ENCODE data around the gene RNU6-1.

The RNU6-1 gene

DNA sequence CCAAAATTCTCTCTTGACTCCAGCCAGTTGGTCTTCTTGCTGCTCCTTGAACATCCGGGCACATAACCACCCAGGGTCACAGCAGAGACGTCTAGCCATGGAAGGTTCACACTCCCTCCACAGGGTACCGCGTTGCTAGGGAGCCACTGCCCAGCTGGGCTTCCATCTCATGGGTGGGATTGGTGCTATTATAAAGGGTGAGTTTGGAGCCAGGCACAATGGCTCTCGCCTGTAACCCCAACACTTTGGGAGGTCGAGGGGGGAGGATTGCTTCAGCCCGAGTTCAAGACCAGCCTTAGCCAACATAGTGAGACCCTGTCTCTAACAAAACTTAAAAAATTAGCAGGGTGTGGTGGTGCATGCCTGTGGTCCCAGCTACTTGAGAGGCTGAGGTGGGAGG is 32.0 kb downstream of the RNU6-1 start:
- in situ Hi-C loops (cut with HindIII; ENCODE audit: low pct_ligation_motif_present, low pct_unique_long_range_greater_than_20kb, low sequenced_read_pairs): no loop called here
- no peak for DNase-seq

DNA sequence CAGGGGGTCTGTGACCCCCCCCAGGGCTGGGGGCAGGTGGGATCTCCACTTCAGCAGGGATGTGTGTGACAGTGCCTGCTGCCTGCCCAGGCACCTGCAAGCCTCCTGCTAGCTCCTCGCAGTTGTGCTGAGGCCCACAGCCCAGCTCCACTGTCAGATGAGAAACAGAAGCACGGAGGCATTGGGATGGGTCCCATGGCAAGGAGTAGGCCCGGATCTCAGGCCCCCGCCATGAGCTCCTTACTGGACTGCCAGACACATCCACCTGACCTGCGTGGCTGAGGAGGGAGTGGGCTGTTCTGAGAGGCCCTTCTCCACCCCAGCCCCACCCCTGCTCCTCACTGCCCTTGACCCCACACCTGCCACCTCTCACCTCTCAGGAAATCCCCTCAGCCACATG is 32.7 kb downstream of the RNU6-1 start:
- in situ Hi-C loops (cut with HindIII; ENCODE audit: low pct_ligation_motif_present, low pct_unique_long_range_greater_than_20kb, low sequenced_read_pairs): no loop called here
- DNase-seq: no peak

DNA sequence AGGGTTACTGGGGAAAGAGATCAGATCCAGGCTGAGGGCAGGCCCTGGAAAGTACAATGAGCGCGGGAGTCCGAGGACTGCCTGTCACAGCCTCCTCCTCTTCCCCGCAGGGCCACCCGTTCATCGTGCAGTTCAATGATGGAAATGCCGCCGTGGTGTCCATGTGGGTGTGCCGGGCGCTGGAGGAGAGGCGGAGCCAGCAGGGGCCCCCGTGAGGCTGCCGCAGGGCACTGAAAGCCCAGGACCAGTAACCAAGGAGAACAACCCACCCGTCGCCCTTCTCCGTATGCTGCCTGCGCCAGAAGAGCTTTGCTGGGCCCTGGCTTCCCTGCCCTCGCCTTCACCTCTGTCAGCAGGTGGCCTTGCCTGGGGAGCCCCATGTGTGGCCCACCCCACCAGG is 33.3 kb downstream of the RNU6-1 start:
- in situ Hi-C loops (cut with HindIII; ENCODE audit: low pct_ligation_motif_present, low pct_unique_long_range_greater_than_20kb, low sequenced_read_pairs): no loop called here
- DNase-seq: no peak

DNA sequence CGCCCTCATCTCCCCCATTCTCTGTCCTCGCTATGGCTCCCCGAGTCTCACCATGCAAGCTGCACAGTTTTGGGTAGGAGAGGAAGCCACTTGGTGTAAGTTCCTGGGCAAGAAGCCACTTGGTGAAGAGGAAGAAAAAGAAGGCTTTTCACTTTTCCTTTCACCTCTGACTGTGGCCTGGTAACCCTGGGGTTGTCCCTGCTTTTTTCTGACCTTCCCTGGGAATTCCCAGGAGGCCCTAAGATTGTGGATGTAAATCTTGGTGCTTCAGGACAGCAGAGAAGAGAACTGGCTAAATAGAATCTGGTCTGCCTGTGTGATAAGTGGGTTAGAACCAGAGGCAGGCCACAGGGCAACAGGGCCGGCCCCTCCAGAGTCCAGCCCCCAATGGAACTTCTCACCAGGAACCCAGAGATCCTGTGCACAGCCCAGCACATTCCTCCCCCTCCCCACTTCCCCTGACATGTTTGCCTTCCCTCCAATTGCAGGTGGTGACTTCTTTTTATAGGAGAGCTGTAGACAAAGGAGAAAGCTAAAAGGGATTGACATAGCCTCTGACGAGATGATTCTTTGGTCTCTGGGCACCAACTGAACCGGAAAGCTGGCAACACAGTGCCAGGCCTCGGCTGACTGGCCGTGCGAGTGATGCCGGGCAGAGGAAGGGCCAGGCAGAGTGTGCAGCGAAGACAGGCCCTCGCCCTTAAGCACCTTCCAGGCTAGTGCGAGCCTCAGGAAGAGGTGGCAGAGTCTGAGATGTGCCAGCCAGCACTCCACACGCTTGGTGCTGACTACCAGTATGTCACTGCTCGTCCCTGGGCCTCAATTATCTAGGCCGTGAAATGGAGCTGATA is 34.0 kb downstream of the RNU6-1 start:
- DNase-seq: no peak
- in situ Hi-C loops (cut with HindIII; ENCODE audit: low pct_ligation_motif_present, low pct_unique_long_range_greater_than_20kb, low sequenced_read_pairs): no loop called here

DNA sequence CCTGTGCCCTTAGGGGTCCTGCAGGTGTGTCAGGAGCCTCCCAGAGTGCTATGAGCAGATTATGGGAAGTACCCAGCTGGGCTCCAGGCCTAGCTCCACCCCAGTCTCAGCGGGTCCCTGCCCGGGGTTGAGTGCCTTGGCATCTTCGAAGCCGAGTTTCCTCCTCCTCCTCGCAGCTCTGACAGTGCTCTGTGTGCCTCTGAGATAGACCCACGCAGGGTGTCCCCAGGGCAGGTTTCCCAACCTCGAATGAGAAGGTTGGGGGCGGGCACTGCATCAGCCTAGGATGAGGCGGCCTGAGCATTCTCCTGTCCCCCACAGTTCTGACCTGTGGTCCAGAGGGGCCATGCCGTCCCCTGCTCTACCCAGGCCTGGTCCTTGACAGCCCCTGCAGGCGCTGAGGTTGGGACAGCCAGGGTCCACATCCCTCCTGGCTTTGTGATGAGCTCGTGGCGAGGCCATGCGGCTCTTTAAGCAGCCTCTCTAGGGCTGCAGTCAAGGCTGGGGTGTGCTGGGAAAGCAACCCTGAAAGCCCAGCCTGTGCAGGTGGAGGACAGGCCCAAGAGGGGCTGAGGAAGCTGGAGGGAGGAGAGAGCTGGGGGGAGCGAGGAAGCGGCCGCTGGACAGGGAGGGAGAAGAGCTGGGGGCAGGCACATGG is 34.7 kb downstream of the RNU6-1 start:
- in situ Hi-C loops (cut with HindIII; ENCODE audit: low pct_ligation_motif_present, low pct_unique_long_range_greater_than_20kb, low sequenced_read_pairs): no loop called here
- no peak for DNase-seq

DNA sequence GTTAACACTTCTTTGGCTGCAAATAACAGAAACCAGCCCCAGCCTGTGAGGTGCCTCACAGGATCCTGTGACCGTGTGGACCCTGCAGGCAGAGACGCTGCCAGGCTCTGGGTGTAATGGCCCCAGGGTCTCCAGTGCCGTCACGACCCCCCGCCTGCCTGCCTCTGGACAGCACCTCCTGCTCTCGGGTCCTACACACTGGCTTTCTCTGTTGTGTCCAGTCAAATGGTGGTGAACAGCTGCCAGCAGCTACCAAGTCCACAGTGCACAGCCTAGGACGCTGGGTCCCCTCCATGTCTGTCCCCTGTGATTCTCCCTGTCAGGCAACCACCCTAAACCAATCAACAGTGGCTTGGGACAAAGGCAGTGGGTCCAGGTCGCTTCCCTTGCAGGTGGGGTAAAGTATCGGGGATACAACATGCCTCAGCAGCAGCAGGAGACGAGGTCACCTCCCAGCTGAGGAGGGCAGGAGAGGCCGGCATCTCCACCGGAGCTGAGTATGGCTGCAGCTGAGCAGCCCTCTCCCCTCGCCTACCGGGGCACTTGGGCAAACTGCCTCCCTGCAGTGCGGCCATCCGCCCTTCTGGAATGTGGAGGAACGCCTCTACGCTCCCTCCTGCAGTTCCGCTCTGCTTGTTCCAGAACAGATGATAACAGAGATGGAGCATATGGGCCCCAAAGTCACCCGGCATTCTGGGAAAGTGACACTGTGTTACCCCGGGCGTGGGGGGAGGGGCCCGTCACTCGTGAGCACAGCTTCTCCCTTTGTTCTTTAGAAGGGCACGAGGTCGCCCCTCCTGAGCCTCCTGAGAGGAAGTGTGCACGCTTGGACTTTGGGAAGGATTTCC is 35.6 kb downstream of the RNU6-1 start:
- DNase-seq: no peak
- in situ Hi-C loops (cut with HindIII; ENCODE audit: low pct_ligation_motif_present, low pct_unique_long_range_greater_than_20kb, low sequenced_read_pairs): no loop called here

DNA sequence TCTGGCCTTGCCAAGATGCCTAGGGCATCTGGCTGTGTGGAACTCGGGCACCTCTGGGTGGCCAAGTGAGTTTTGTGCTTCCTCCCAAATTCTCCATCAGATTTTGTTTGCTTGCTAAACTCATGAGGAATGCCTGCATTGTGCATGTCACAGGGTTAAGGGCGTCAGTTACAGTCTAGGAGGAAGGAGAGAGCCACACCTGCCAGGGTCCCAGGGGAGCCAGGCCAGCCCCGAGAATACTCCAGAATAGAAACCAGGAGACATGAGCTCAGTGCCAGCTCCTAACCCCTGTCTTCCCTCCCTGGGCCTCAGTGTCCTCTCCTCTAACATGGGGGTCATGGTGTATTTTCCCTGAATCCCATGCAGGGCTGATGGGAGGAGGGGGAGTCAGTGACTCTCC is 36.5 kb downstream of the RNU6-1 start:
- in situ Hi-C loops (cut with HindIII; ENCODE audit: low pct_ligation_motif_present, low pct_unique_long_range_greater_than_20kb, low sequenced_read_pairs): no loop called here
- DNase-seq: no peak

DNA sequence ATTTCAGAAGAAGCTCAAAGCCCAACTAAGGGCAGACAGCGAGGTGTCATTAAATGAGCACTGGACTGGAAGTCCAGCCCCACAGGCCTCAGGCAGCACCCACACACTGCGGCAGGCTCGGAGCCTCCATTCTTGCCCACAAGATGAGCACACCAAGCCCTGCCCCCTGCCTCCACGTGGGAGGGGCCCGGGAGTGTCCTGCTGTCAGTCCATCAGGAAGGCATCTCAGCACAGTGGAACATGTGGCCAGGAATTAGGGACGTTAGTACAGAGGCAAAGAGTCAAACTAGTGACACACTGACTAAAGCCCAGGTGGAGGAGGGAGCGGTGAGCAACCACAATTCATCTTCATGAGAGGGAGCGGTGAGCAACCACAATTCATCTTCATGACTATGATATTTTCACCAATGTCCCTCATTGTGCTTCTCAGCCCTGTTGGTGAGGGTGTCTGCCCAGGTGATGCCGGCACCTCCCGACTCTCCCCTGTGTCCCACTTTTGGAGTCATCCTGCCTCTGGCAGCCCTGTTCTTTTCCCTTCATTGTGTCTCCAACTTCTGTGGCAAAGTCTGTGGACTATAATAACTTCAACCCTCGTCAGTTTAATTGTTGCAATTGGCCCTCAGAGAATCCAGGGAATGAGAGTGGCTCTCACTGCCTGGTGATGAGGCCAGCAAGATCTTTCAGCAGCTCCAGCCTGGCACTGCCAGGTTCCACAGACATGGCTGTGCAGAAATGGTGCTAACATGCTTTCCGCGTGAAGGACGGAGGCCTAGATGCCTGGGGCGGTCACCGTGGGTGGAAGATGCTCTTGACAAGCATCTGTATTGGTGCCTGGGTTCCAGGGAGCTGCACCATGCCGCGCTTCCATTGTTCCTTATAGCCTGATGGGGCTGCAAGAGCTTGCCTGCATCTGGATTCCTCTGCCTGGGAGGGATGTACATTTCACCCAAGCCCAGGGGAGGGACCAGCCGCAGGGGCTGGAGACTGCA is 37.6 kb downstream of the RNU6-1 start:
- in situ Hi-C loops (cut with HindIII; ENCODE audit: low pct_ligation_motif_present, low pct_unique_long_range_greater_than_20kb, low sequenced_read_pairs): no loop called here
- no peak for DNase-seq

DNA sequence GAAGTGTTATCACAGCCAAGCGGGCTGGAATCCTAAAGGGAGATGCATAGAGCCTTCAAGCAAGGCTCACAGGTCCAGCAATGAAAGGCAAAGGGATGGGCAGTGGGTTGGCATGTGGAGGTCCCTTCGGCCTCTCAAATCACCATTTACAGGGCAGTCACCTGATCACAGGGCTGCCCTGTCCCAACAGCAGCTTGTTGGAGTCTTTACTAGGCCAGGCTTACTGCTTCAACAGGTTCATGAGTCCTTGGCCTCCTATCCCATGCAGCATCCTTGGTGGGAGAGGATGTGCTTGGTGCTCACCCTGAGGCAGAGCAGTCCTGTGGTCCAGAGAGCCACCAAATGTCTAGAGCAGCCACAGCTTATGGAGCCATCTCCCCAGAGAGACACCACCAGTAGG is 38.7 kb downstream of the RNU6-1 start:
- in situ Hi-C loops (cut with HindIII; ENCODE audit: low pct_ligation_motif_present, low pct_unique_long_range_greater_than_20kb, low sequenced_read_pairs): no loop called here
- no peak for DNase-seq

DNA sequence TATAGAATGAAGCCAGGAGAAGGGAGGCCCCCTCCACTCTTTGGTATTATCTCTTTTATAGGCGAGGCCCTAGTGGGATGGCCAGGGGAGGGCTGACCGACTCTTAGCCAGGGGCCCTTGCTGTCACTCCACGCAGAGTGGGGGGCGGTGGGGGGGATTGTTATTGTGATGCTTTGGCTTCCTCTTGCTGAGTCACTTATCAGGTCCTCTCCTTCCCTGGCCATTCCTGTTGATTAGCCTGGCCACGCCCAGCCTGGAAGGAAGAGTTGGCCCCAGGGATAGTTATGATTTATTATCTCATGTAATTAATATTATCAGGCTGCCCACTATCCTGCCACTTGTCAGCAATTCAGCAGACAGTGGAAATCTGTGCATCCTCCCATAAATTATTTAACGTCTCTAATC is 40.0 kb downstream of the RNU6-1 start:
- in situ Hi-C loops (cut with HindIII; ENCODE audit: low pct_ligation_motif_present, low pct_unique_long_range_greater_than_20kb, low sequenced_read_pairs): no loop called here
- DNase-seq: no peak

DNA sequence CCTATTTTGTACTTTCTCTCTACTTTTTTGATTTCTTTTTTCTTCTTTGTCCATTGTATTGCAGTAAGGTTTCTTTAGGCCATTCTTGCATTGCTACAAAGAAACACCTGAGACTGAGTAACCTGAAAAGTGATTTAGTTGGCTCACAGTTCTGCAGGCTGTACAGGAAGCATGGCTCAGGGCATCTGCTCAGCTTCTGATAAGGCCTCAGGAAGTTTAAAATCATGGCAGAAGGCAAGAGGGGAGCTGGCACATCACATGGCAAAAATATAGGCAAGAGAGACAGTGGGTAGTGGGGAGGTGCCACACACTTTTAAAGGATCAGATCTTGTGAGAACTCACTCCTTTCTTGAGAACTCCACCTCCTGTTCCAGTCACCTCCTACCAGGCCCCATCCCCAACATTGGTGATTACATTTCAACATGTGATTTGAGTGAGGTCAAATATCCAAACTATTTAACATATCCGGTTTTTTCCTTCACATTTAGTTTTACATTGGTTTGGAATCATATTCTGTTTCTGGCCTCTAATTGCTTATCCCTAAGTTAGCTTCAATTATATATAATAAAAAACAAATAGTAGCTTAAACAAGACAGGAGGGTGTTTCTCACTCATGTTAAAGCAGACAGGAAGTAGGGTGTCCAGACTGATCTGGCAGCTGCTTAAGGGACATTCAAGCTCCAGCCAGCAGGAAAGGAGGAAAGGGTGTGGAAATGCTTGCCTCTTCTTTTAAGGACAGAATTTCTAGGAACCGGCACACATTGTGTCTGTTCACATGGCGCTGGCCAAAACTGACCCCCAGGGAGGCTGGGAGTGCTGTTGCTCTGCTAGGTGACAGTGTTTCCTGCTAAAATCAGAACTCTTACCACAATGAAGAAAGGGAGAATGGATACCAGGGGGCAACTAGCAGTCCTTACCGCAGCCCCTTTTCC is 43.4 kb downstream of the RNU6-1 start:
- in situ Hi-C loops (cut with HindIII; ENCODE audit: low pct_ligation_motif_present, low pct_unique_long_range_greater_than_20kb, low sequenced_read_pairs): no loop called here
- no peak for DNase-seq

DNA sequence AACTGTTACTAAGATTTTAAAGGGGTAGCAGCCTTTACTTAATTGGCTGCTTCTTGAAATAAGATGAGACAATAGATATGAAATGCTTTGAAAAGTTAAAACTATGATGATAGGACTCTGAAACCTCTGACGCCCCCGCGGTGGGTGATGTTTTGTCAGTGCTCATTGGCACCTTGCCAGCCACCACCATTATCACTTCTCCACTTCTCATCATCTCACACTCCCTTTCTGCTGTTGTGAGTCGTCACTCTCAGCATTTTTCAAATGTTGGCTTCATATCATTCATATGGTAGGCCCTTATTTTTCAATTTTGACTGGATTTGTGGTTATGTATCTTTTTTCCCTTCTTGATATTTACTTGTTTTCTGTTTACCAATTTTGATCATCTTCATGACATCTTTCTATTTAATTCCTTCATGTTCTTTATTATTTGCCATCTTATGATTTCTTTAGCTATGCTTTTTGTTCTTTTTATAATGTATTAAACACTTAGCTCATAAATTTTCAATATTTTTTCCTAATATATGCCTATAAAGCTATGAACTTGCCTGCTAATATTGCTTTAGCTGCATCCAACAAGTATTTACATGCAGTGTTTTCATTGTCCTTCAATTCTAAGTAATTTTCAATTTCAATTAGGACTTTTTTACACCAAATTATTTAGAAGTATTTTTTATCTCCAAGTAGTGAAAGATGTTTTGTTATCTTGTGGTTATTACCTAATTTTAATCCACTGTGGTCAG is 44.8 kb downstream of the RNU6-1 start:
- in situ Hi-C loops (cut with HindIII; ENCODE audit: low pct_ligation_motif_present, low pct_unique_long_range_greater_than_20kb, low sequenced_read_pairs): no loop called here
- DNase-seq: no peak

DNA sequence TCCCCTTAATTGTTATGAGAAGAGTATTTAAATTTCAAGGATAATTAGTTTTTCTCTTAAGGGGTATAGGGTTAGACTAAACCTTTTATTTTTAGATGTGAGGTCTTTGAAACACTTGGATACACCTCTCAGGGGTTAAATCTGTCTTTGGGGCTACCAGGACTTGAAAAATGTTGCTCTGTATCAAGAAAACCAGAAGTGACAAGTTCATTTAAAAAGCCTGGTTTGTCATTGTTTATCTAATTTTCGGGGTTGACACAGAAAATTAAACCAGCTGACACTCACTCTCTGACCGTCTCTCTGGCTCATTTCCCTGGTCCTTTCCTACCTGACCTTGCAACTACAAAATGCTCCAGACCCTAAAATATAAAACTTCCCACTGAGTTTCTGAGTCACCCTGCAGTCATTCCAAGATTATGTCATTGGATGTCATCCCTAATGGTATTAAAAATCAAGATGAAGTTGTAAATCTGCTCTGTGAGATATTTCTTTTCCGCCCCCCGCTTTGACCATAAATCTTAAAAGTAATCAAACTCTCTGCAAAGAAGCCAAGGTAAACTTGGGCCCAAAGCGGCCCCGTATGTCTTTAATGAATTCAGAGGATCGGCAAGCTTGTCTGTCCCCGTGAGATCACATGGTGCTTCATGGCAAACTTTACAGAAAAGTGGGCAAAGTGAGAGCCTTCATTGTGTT is 47.4 kb downstream of the RNU6-1 start:
- in situ Hi-C loops (cut with HindIII; ENCODE audit: low pct_ligation_motif_present, low pct_unique_long_range_greater_than_20kb, low sequenced_read_pairs): no loop called here
- no peak for DNase-seq

DNA sequence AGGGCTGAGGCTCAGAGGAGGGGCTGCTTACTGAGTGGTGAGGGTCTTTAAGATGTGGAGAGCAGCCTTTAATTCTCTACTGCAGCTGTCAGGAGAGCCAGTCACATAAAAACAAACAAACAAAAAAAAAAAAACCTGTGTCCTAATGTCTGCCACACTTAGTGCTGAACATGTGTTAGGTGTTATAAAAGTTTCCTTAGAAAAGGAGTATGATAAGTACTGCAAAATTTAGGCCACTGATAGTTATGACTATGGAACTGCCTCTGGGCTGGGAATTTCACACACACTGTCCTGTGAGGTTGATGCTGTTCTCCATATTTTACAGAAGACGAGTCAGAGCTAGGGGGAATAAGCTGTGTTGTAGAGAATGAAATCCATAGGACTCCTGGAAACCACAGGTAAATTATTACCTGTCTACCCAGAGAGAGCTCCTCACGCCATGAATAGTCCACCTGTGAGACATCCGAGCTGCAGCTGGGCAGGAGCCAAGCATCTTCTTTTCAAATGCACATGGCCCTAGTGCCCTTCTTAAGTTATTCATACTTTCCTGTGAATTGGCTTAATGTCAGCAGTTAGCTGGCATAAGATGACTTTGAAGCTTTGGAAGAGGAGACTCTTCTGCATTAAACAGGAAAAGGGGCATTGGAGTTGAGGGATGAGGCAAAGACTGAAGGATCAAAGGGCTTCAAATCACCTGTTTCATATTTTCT is 49.1 kb downstream of the RNU6-1 start:
- in situ Hi-C loops (cut with HindIII; ENCODE audit: low pct_ligation_motif_present, low pct_unique_long_range_greater_than_20kb, low sequenced_read_pairs): no loop called here
- DNase-seq: no peak
